GM10248 (cell line): Measurements from ENCODE around the gene CLCN1.

Experiments
- CTCF ChIA-PET: fragments of 300-600 bp; sonication (Branson Sonifier 250); formaldehyde crosslinking; extraction: SDS; loops from one replicate; lab custom pipeline; 2021; ENCODE audit warnings: antibody characterized with exemption; lab: Yijun Ruan, JAX
- POLR2A ChIA-PET: fragments of 350-650 bp; sonication (Branson Sonifier 250); formaldehyde crosslinking; extraction: SDS; loops from one replicate; lab custom pipeline; 2020; ENCODE audit warnings: antibody characterized with exemption; lab: Yijun Ruan, JAX
- DNase-seq: peaks from one replicate; pipeline ENCODE4 v3.0.0; 2012; ENCODE audit errors: extremely low spot score
- TF ChIP-seq, protein P1 (sequence below): IDR thresholded peaks from 2 replicates; pipeline ENCODE4 v1.5.1; 2012; ENCODE audit warnings: mild to moderate bottlenecking, low read depth; ENCODE audit errors: extremely low read depth, missing control alignments, control extremely low read depth

CLCN1 gene

GRCh38 chr7:143315776-143316175 lies at the start of gene CLCN1:
TSS of gene CLCN1 (plus strand) at chr7:143316111. CDS start at chr7:143316213, 102 bp downstream.
- TF ChIP-seq, protein P1, sequence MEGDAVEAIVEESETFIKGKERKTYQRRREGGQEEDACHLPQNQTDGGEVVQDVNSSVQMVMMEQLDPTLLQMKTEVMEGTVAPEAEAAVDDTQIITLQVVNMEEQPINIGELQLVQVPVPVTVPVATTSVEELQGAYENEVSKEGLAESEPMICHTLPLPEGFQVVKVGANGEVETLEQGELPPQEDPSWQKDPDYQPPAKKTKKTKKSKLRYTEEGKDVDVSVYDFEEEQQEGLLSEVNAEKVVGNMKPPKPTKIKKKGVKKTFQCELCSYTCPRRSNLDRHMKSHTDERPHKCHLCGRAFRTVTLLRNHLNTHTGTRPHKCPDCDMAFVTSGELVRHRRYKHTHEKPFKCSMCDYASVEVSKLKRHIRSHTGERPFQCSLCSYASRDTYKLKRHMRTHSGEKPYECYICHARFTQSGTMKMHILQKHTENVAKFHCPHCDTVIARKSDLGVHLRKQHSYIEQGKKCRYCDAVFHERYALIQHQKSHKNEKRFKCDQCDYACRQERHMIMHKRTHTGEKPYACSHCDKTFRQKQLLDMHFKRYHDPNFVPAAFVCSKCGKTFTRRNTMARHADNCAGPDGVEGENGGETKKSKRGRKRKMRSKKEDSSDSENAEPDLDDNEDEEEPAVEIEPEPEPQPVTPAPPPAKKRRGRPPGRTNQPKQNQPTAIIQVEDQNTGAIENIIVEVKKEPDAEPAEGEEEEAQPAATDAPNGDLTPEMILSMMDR = no peak
- DNase-seq = no peak
- POLR2A ChIA-PET = interaction anchor here (0.7 kb wide), 1 partner anchor 16 kb away, joined by 3 read pairs; no protein-coding TSS in a partner anchor
- CTCF ChIA-PET = interaction anchor here (0.8 to 2.0 kb wide), 10 partner anchors 9 to 101 kb away, joined by 3 to 8 read pairs (median 5); no protein-coding TSS in a partner anchor

- TF ChIP-seq, protein P1 = no peak
- ChIA-PET CTCF (interaction anchor here (2.1 to 2.3 kb wide), 2 partner anchors 11 to 29 kb away, joined by 7 to 8 read pairs; no protein-coding TSS in a partner anchor), POLR2A (no interaction called here)
- DNase-seq = no peak
These were observed 46.7 kb upstream of the CLCN1 start for GRCh38 chr7:143269251-143269650.

GRCh38 chr7:143271240-143271639 lies 44.7 kb upstream of the CLCN1 start:
- ChIA-PET POLR2A (no interaction called here), CTCF (interaction anchor here (1.8 to 2.1 kb wide), 2 partner anchors 9 to 31 kb away, joined by 8 read pairs; no protein-coding TSS in a partner anchor)
- TF ChIP-seq, protein P1 = no peak
- DNase-seq = no peak

- POLR2A ChIA-PET = no interaction called here
- no peak for DNase-seq
- CTCF ChIA-PET = interaction anchor here (0.9 to 1.8 kb wide), 4 partner anchors 11 to 32 kb away, joined by 3 to 8 read pairs (median 4); partner anchors contain the start of gene CASP2
- TF ChIP-seq, protein P1 = no peak
These were observed 43.0 kb upstream of the CLCN1 start for GRCh38 chr7:143272871-143273270.

GRCh38 chr7:143279186-143280098 lies 36.5 kb upstream of the CLCN1 start:
- DNase-seq = no peak
- ChIA-PET POLR2A (no interaction called here), CTCF (interaction anchor here (0.7 to 2.3 kb wide), 8 partner anchors 9 to 496 kb away, joined by 3 to 13 read pairs (median 5); partner anchors contain the start of gene GSTK1)
- TF ChIP-seq, protein P1 = no peak

GRCh38 chr7:143280160-143280559 lies 35.8 kb upstream of the CLCN1 start:
- ChIA-PET CTCF (interaction anchor here (0.9 to 2.3 kb wide), 8 partner anchors 10 to 480 kb away, joined by 3 to 13 read pairs (median 5); partner anchors contain the start of gene GSTK1), POLR2A (no interaction called here)
- DNase-seq = no peak
- TF ChIP-seq, protein P1 = no peak
